SK-N-SH (cell line): ENCODE results near the gene ALX3. TPM values are rescaled to one million over a fixed set of nuclear protein-coding genes. Genes with fewer than 3 reads are reported as not detected.

Source experiments
- CTCF ChIA-PET: fragments of 300-600, 350-600 bp; formaldehyde crosslinking; extraction: SDS; loops from one replicate; lab custom pipeline; 2021; lab: Yijun Ruan, JAX
- POLR2A ChIA-PET: fragments of 350-600 bp; sonication (Branson Sonifier 250); formaldehyde crosslinking; extraction: SDS; loops from one replicate; lab custom pipeline; 2020; ENCODE audit warnings: antibody characterized with exemption, inconsistent platforms; lab: Yijun Ruan, JAX
- DNase-seq: peaks from one replicate; pipeline ENCODE4 v3.0.0; 2012
- H2AFZ ChIP-seq: fragments of 200-600 bp; sonication (generic); 2 replicates; pipeline ENCODE4 v1.8.1; 2016; ENCODE audit warnings: antibody characterized with exemption, mild to moderate bottlenecking, low read depth
- H3F3A ChIP-seq: fragments of 200-600 bp; sonication (generic); replicated peaks from 2 replicates; pipeline ENCODE3; 2016; ENCODE audit warnings: antibody characterized with exemption, mild to moderate bottlenecking; ENCODE audit not compliant: insufficient read depth
- H3K27ac ChIP-seq, 2 experiments: fragments of 200-500 bp in 1 of 2; fragments of 200-600 bp in 1 of 2; sonication (Bioruptor generic) in 1 of 2; sonication (generic), shearing (Covaris generic) in 1 of 2; 2 replicates each; pipeline versions ENCODE4 v1.5.1 to v1.6.1; 2014 to 2016; ENCODE audit warnings: low read depth in 2 of 2, inconsistent platforms in 1 of 2, low read length in 1 of 2, mild to moderate bottlenecking in 1 of 2, mixed read lengths in 1 of 2
- H3K27me3 ChIP-seq: fragments of 200-600 bp; sonication (generic), shearing (Covaris generic); 2 replicates; pipeline ENCODE4 v1.6.1; 2016; ENCODE audit warnings: mixed run types; ENCODE audit not compliant: insufficient read depth
- H3K36me3 ChIP-seq, 2 experiments: fragments of 200-500 bp in 1 of 2; fragments of 200-600 bp in 1 of 2; sonication (Bioruptor generic) in 1 of 2; sonication (generic) in 1 of 2; replicated peaks in 1 of 2; 2 replicates each; pipeline versions ENCODE3 to v1.5.1; 2014 to 2016; ENCODE audit warnings: low read length in 1 of 2, mild to moderate bottlenecking in 1 of 2; ENCODE audit not compliant: insufficient read depth in 2 of 2, control insufficient read depth in 1 of 2
- H3K4me1 ChIP-seq, 2 experiments: fragments of 200-500 bp in 1 of 2; fragments of 200-600 bp in 1 of 2; sonication (Bioruptor generic) in 1 of 2; sonication (generic), shearing (Covaris generic) in 1 of 2; 2 replicates each; pipeline versions ENCODE4 v1.5.1 to v1.6.1; 2014 to 2016; ENCODE audit warnings: low read depth in 1 of 2, low read length in 1 of 2, mixed run types in 1 of 2; ENCODE audit not compliant: insufficient read depth in 2 of 2, control insufficient read depth in 1 of 2
- H3K4me2 ChIP-seq: fragments of 200-600 bp; sonication (generic), shearing (Covaris generic); 2 replicates; pipeline ENCODE4 v1.6.1; 2017; ENCODE audit warnings: mixed run types
- H3K4me3 ChIP-seq, 2 experiments: fragments of 200-500 bp in 1 of 2; fragments of 200-600 bp in 1 of 2; sonication (Bioruptor generic) in 1 of 2; sonication (generic), shearing (Covaris generic) in 1 of 2; 2 replicates each; pipeline versions ENCODE4 v1.5.1 to v1.8.1; 2014 to 2016; ENCODE audit warnings: low read depth in 2 of 2, inconsistent platforms in 1 of 2, low read length in 1 of 2, mild to moderate bottlenecking in 1 of 2, mixed read lengths in 1 of 2, moderate library complexity in 1 of 2
- H3K79me2 ChIP-seq: fragments of 200-600 bp; sonication (generic); 2 replicates; pipeline ENCODE4 v1.8.1; 2017; ENCODE audit warnings: mild to moderate bottlenecking; ENCODE audit not compliant: insufficient read depth
- H3K9ac ChIP-seq: fragments of 200-600 bp; sonication (generic); 2 replicates; pipeline ENCODE4 v1.6.1; 2017; ENCODE audit warnings: mixed run types
- H3K9me2 ChIP-seq: fragments of 200-600 bp; sonication (generic); 2 replicates; pipeline ENCODE4 v1.6.1; 2017; ENCODE audit warnings: mixed run types
- H3K9me3 ChIP-seq: fragments of 200-600 bp; sonication (generic); 2 replicates; pipeline ENCODE4 v1.6.1; 2017; ENCODE audit warnings: mixed run types, mild to moderate bottlenecking, moderate library complexity
- H4K20me1 ChIP-seq: fragments of 200-600 bp; sonication (generic); 2 replicates; pipeline ENCODE4 v1.6.1; 2017; ENCODE audit warnings: mild to moderate bottlenecking, mixed run types; ENCODE audit not compliant: insufficient read depth
- EP300 ChIP-seq, 2 experiments: IDR thresholded peaks; 2 replicates each; pipeline versions ENCODE4 v1.4.0 to v1.6.1; 2012; ENCODE audit warnings: borderline replicate concordance in 1 of 2, low read depth in 1 of 2, low read length in 1 of 2
- FOXJ3 ChIP-seq: sonication (generic); formaldehyde crosslinking; IDR thresholded peaks from 2 replicates; pipeline ENCODE4 v1.5.1; 2020; ENCODE audit warnings: mild to moderate bottlenecking, missing genetic modification reagents
- GABPA ChIP-seq: IDR thresholded peaks from 2 replicates; pipeline ENCODE4 v1.4.0; 2012; ENCODE audit warnings: low read depth, mild to moderate bottlenecking
- NRF1 ChIP-seq: IDR thresholded peaks from 2 replicates; pipeline ENCODE4 v1.6.1; 2012; ENCODE audit warnings: low read depth, mild to moderate bottlenecking, low read length
- POLR2AphosphoS5 ChIP-seq: IDR thresholded peaks from 2 replicates; pipeline ENCODE4 v1.6.1; 2012; ENCODE audit warnings: low read depth, low read length
- RAD21 ChIP-seq: IDR thresholded peaks from 2 replicates; pipeline ENCODE4 v1.6.1; 2012; ENCODE audit warnings: mild to moderate bottlenecking, low read length
- REST ChIP-seq: IDR thresholded peaks from 2 replicates; pipeline ENCODE4 v1.6.1; 2012; ENCODE audit warnings: mild to moderate bottlenecking, low read depth, low read length, moderate library complexity
- SIN3A ChIP-seq: IDR thresholded peaks from 2 replicates; pipeline ENCODE4 v1.6.1; 2012; ENCODE audit warnings: low read depth, mild to moderate bottlenecking, low read length, moderate library complexity, borderline replicate concordance
- SMC3 ChIP-seq: IDR thresholded peaks from 2 replicates; pipeline ENCODE4 v1.6.1; 2012; ENCODE audit warnings: low read depth, low read length, improper control_type of control experiment
- TAF1 ChIP-seq: IDR thresholded peaks from 2 replicates; pipeline ENCODE4 v1.6.1; 2012; ENCODE audit warnings: low read depth, mild to moderate bottlenecking, low read length, moderate library complexity, borderline replicate concordance
- TEAD4 ChIP-seq: IDR thresholded peaks from 2 replicates; pipeline ENCODE4 v1.4.0; 2012; ENCODE audit warnings: mild to moderate bottlenecking, borderline replicate concordance; ENCODE audit not compliant: insufficient read depth
- ZBTB33 ChIP-seq: IDR thresholded peaks from 2 replicates; pipeline ENCODE4 v1.4.0; 2012; ENCODE audit warnings: low read depth, borderline replicate concordance
- WGBS: methylation state at CpG from one replicate; pipeline ENCODE4 v1.1.6; 2017; ENCODE audit warnings: low lambda C conversion rate; 5-methylcytosine and 5-hydroxymethylcytosine counted together
- polyA plus RNA-seq, 3 experiments: library from polyadenylated mRNA; depleted of rRNA; stranded (reverse); fragments of >200 nt; gene quantifications; 2 replicates each; pipeline ENCODE4 v1.2.3, GENCODE V29; 2012
- TF ChIP-seq, protein P1 (sequence below): IDR thresholded peaks from 2 replicates; pipeline ENCODE4; 2012
- TF ChIP-seq, protein P2 (sequence below): fragments of 150-350 bp; IDR thresholded peaks from 2 replicates; pipeline ENCODE4 v1.6.1; 2017; ENCODE audit warnings: antibody characterized with exemption, low read length, low read depth, borderline replicate concordance
- TF ChIP-seq, protein P3 (sequence below): fragments of 200-600 bp; sonication (generic); IDR thresholded peaks from 2 replicates; pipeline ENCODE4 v1.6.1; 2017; ENCODE audit warnings: antibody characterized with exemption, mild to moderate bottlenecking, moderate library complexity

ALX3 gene
- polyA plus RNA-seq, 1 of the 3 experiments (the other 2 are of a cell fraction), result not detected

- Histone ChIP-seq H3K9ac (no peak overlapping the region), H3K9me2 (no peaks in the 10 kb centered on the region), H3F3A (no peaks in the 10 kb centered on the region), H3K4me3 (no peak overlapping the region), H3K4me2 (no peak overlapping the region), H3K9me3 (no peaks in the 10 kb centered on the region), H3K36me3 (no peaks in the 10 kb centered on the region), H2AFZ (no peak overlapping the region), H3K27me3 (no peaks in the 10 kb centered on the region; the same call in 1 of the 2 replicates), H3K27ac (no peak overlapping the region), H4K20me1 (no peaks in the 10 kb centered on the region), H3K79me2 (no peaks in the 10 kb centered on the region), H3K4me1 (peaks cover 0 to 6% of the 10 kb centered on the region in 2 experiments; a peak in 1 of 4 replicates)
- ChIA-PET CTCF (interaction anchor here (1.0 to 51.7 kb wide), 4 partner anchors 13 to 70 kb away, joined by 5 to 1768 read pairs (median 32); partner anchors contain the start of gene STRIP1), POLR2A (no interaction called here)
- 55% methylated on average over 7 of the region's 7 CpGs for WGBS
- no peak for TF ChIP-seq EP300 (IDR thresholded peaks at IDR 0.05; ENCODE audit: borderline replicate concordance in 1 of 2, low read depth in 1 of 2, low read length in 1 of 2)
- TF ChIP-seq GABPA, result no peak
- TF ChIP-seq, protein P1, sequence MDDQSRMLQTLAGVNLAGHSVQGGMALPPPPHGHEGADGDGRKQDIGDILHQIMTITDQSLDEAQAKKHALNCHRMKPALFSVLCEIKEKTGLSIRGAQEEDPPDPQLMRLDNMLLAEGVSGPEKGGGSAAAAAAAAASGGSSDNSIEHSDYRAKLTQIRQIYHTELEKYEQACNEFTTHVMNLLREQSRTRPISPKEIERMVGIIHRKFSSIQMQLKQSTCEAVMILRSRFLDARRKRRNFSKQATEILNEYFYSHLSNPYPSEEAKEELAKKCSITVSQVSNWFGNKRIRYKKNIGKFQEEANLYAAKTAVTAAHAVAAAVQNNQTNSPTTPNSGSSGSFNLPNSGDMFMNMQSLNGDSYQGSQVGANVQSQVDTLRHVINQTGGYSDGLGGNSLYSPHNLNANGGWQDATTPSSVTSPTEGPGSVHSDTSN, result no peak
- no peak for TF ChIP-seq SMC3
- no peak for TF ChIP-seq POLR2AphosphoS5
- no peak for TF ChIP-seq TEAD4
- TF ChIP-seq TAF1, result no peak
- TF ChIP-seq RAD21, result no peak
- TF ChIP-seq FOXJ3 (CRISPR knock-in tag), result no peak
- TF ChIP-seq REST, result no peak
- no peak for TF ChIP-seq SIN3A
- TF ChIP-seq NRF1, result no peak
- TF ChIP-seq, protein P2, sequence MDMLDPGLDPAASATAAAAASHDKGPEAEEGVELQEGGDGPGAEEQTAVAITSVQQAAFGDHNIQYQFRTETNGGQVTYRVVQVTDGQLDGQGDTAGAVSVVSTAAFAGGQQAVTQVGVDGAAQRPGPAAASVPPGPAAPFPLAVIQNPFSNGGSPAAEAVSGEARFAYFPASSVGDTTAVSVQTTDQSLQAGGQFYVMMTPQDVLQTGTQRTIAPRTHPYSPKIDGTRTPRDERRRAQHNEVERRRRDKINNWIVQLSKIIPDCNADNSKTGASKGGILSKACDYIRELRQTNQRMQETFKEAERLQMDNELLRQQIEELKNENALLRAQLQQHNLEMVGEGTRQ, result no peak
- TF ChIP-seq, protein P3, sequence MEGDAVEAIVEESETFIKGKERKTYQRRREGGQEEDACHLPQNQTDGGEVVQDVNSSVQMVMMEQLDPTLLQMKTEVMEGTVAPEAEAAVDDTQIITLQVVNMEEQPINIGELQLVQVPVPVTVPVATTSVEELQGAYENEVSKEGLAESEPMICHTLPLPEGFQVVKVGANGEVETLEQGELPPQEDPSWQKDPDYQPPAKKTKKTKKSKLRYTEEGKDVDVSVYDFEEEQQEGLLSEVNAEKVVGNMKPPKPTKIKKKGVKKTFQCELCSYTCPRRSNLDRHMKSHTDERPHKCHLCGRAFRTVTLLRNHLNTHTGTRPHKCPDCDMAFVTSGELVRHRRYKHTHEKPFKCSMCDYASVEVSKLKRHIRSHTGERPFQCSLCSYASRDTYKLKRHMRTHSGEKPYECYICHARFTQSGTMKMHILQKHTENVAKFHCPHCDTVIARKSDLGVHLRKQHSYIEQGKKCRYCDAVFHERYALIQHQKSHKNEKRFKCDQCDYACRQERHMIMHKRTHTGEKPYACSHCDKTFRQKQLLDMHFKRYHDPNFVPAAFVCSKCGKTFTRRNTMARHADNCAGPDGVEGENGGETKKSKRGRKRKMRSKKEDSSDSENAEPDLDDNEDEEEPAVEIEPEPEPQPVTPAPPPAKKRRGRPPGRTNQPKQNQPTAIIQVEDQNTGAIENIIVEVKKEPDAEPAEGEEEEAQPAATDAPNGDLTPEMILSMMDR, result no peak
- no peak for TF ChIP-seq ZBTB33
- no peak for DNase-seq
Observed at GRCh38 chr1:110118636-110119396, 48.3 kb upstream of the ALX3 start.
